ENCODE results near the gene TENM3. TPM values are rescaled to one million over a fixed set of nuclear protein-coding genes. Genes with fewer than 3 reads are reported as not detected.

Gene TENM3
- total RNA-seq, 2 experiments from 2014 or later: not detected

- Mint-ChIP-seq H3K9me3 (peaks cover 11% of the 10 kb centered on the region), H3K27me3 (peaks cover 21% of the 10 kb centered on the region), H3K36me3 (ENCODE audit: low read depth) (no peaks in the 10 kb centered on the region), H3K27ac (no peak overlapping the region), H3K4me1 (ENCODE audit: low read depth) (no peaks in the 10 kb centered on the region), H3K4me3 (no peak overlapping the region)
- Histone ChIP-seq H3K27ac (ENCODE audit: low read depth in 1 of 2, low read length in 2 of 2) (no peak overlapping the region), H3K36me3 (ENCODE audit: insufficient read depth, low read length) (no peaks in the 10 kb centered on the region), H3K27me3 (ENCODE audit: control insufficient read depth in 1 of 2, insufficient read depth in 2 of 2, low read length in 2 of 2) (no peaks in the 10 kb centered on the region), H3K4me3 (ENCODE audit: low read length) (no peak overlapping the region), H3K9me3 (ENCODE audit: control insufficient read depth in 1 of 2, insufficient read depth in 1 of 2, low read length in 2 of 2) (peaks cover 0 to 9% of the 10 kb centered on the region in 2 experiments), H3K4me1 (ENCODE audit: insufficient read depth, low read length) (no peaks in the 10 kb centered on the region)
- ATAC-seq (ENCODE audit: poor library complexity) (no peak), DNase-seq (no peak)
- CTCF ChIA-PET: no interaction called here
- no peak for TF ChIP-seq CTCF (IDR thresholded peaks at IDR 0.05)
- POLR2A ChIA-PET: no interaction called here
- intact Hi-C loops (cut with DNase I, micrococcal nuclease): no loop called here
Measured at GRCh38 chr4:182649698-182650477, 406.7 kb downstream of the TENM3 start.

- no peaks in the 10 kb centered on the region for H3K4me1 Mint-ChIP-seq (ENCODE audit: low read depth)
- intact Hi-C loops (cut with DNase I, micrococcal nuclease): no loop called here
Measured at GRCh38 chr4:182653596-182653995, 410.4 kb downstream of the TENM3 start.

GRCh38 chr4:182655340-182655739, 412.1 kb downstream of the TENM3 start:
- ChIA-PET CTCF (no interaction called here), POLR2A (no interaction called here)
- H3K9me3 Mint-ChIP-seq: no peaks in the 10 kb centered on the region
- Histone ChIP-seq H3K4me3 (ENCODE audit: low read length) (no peak overlapping the region), H3K36me3 (ENCODE audit: insufficient read depth, low read length) (no peaks in the 10 kb centered on the region), H3K27ac (ENCODE audit: low read depth in 1 of 2, low read length in 2 of 2) (no peak overlapping the region), H3K9me3 (ENCODE audit: control insufficient read depth in 1 of 2, insufficient read depth in 1 of 2, low read length in 2 of 2) (peaks cover 0 to 4% of the 10 kb centered on the region in 2 experiments), H3K4me1 (ENCODE audit: insufficient read depth, low read length) (no peaks in the 10 kb centered on the region), H3K27me3 (ENCODE audit: control insufficient read depth in 1 of 2, insufficient read depth in 2 of 2, low read length in 2 of 2) (no peaks in the 10 kb centered on the region)
- H3K36me3 Mint-ChIP-seq (ENCODE audit: low read depth): no peaks in the 10 kb centered on the region
- H3K4me3 Mint-ChIP-seq: no peak overlapping the region
- H3K4me1 Mint-ChIP-seq (ENCODE audit: low read depth): no peaks in the 10 kb centered on the region
- H3K27ac Mint-ChIP-seq: no peak overlapping the region
- ATAC-seq (ENCODE audit: poor library complexity) (no peak), DNase-seq (no peak)
- intact Hi-C loops (cut with DNase I, micrococcal nuclease): no loop called here
- peaks cover 15% of the 10 kb centered on the region for H3K27me3 Mint-ChIP-seq
- TF ChIP-seq CTCF (IDR thresholded peaks at IDR 0.05): no peak

More at GRCh38 chr4:182653596-182653995, 410.4 kb downstream of the TENM3 start:
- Mint-ChIP-seq H3K27me3 (peaks cover 17% of the 10 kb centered on the region), H3K4me3 (no peak overlapping the region), H3K36me3 (ENCODE audit: low read depth) (no peaks in the 10 kb centered on the region), H3K27ac (no peak overlapping the region), H3K9me3 (peaks cover 2% of the 10 kb centered on the region)
- CTCF ChIA-PET: no interaction called here
- ATAC-seq (ENCODE audit: poor library complexity): no peak
- peaks cover 0 to 4% of the 10 kb centered on the region in 2 experiments for H3K9me3 ChIP-seq (ENCODE audit: control insufficient read depth in 1 of 2, insufficient read depth in 1 of 2, low read length in 2 of 2)
- TF ChIP-seq CTCF (IDR thresholded peaks at IDR 0.05): no peak
- no peak for DNase-seq
- H3K27me3 ChIP-seq (ENCODE audit: control insufficient read depth in 1 of 2, insufficient read depth in 2 of 2, low read length in 2 of 2): no peaks in the 10 kb centered on the region
- no peaks in the 10 kb centered on the region for H3K4me1 ChIP-seq (ENCODE audit: insufficient read depth, low read length)
- no peaks in the 10 kb centered on the region for H3K36me3 ChIP-seq (ENCODE audit: insufficient read depth, low read length)
- H3K27ac ChIP-seq (ENCODE audit: low read depth in 1 of 2, low read length in 2 of 2): no peak overlapping the region
- POLR2A ChIA-PET: no interaction called here
- H3K4me3 ChIP-seq (ENCODE audit: low read length): no peak overlapping the region
